GM10847 (cell line): ENCODE results near the gene ALG13.

ENCODE experiments used
- POLR2A ChIP-seq: IDR thresholded peaks from 2 replicates; pipeline ENCODE4 v1.6.1; 2011; ENCODE audit not compliant: insufficient read length; ENCODE audit errors: extremely low read depth

Gene ALG13

DNA sequence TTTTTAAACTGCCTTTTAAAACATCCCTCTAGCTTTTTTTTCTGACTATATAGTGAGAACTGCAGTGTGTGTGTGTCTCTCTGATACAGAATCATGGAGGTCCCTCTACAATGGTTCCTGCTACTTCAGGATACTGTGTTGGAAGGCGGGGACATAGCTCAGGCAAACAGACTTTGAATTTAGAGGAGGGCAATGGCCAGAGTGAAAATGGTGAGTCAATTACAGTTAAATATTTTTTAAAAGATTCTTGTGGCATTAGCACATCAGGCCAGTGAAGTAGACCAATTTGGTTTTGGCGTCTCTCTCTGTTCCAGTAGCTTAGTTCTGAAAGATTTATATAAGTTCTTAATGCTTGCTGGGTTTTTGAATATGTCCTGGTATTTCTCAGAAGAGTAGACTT lies 47.1 kb downstream of the ALG13 start:
- TF ChIP-seq POLR2A: no peak

- TF ChIP-seq POLR2A: no peak
These were observed 50.4 kb downstream of the ALG13 start for GRCh38 chrX:111731351-111731750.

DNA sequence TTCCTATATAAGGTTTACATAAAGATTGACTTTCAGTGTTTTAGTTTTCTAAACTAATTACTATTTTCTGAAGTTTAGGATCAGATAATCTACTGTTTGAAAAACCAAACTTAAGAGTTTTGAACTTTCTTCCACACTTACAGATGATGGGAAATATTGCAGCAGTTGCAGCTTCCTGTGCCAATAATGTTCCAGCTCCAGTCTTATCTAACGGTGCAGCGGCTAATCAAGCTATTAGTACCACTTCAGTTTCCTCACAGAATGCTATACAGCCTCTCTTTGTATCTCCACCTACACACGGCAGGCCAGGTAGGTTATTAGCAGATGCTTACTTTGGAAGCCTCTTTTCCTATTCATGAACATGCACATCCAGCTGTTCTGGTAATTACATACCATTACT lies 55.6 kb downstream of the ALG13 start:
- TF ChIP-seq POLR2A: no peak

DNA sequence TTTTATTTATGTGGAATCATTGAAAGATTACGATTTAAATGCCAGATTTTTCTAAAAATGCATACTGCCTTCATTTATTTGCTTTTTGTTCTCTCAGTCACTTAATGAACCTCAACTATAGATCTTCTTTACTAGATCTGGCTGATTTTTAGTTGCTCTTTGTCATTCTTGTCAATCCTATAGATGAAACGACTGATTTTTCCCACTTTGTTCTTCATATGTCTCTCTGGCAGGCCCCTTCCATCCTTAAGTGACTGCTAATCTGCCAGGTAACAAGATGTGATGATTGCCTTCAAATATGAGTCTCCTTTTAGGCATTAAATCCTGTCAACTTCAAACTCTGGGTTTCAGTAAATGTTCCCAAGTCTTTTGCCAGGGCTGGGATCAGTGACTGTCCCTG lies 61.0 kb downstream of the ALG13 start:
- no peak for TF ChIP-seq POLR2A

DNA sequence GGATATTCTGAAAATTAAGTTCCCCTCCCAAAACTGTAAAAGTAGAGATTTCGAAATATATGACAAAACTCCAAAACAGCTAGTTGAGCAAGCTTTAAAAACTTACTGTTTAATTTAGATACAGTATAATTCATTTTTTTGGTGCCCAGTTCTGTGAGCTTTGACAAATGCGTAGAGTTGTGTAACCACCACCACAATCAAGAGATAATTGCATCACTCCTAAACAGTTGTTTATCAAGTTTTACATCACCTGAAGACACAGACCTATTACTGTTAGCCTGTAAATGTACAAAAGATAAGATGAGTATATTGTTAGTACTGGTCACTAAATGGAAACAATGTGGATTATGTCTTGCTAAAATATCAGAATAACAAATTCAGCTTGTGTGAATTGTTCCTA lies 62.3 kb downstream of the ALG13 start:
- TF ChIP-seq POLR2A: no peak

DNA sequence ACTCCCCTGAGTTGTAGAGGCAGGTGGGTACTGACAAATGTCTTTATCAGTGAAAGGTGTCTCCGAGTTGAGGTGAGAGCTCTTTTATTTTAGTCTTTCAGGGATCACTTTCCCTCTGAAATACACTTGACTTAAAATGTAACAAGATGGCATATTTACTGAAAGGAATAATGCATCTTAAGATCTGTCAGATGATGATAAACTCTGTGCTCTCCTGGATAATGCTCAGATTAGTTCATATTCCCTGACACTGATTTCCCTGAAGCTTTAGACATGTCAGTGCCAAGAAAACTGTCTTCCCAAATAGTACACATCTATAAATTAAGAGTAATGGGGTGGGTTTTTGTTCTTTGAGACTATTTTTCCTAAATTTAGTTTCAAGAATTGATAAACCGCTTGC lies 75.5 kb downstream of the ALG13 start:
- no peak for TF ChIP-seq POLR2A

DNA sequence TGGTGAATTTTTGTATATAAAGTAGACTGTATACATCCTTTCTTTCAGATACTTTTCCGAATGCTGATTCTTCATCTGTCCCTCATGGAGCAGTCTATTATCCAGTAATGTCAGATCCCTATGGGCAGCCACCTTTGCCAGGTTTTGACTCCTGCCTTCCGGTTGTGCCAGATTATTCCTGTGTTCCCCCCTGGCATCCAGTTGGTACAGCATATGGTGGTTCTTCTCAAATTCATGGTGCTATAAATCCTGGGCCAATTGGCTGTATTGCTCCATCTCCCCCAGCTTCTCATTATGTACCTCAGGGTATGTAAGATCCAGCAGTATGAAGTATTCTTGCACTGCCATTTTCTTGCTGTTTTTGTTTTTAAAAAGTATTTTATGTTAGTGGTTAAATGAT lies 78.7 kb downstream of the ALG13 start:
- no peak for TF ChIP-seq POLR2A

DNA sequence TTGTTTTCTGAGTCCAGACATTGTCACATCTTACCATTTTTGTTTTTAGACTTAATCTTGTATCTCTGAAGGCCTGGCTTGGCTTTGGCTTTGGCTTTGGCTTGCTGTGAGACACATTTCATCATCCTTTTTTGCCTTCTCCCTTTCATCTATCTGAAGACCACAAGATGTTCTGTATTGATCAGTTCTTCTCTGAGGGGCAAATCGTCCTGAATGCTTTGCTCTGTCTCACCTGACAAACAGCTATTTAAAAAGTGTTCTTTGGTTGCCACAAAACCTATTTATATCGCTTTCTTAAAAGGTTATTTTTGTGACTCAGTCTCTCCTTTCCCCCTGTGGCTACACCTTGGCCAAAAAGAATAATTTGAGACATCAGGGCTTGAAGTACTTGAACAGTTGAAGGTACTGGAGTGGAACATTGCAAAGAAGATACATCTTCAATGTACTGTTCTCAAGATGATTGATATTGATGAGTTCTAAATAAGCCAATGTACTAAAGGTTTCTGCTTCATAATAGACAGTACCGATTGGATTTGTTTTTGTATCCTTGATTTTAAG lies 80.7 kb downstream of the ALG13 start:
- TF ChIP-seq POLR2A: no peak

- no peak for TF ChIP-seq POLR2A
These were observed 97.6 kb downstream of the ALG13 start for GRCh38 chrX:111778591-111778990.

DNA sequence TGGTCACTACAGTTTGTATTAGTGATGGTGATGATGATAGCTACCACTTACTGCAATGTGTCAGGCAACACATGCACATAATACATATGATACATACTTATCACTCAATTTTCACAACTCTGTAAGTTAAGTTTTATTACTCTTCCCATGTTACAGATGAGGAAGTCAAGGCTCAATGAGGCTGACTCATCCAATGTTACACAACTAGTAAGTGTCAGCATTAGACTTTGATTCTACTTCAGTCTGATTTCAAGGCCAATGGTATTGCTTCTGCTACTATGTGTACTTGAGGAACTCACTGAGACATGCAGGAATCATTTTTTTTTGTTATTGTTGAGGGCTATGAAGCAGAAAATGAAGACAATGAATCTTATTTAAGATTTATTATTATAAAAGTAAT lies 98.6 kb downstream of the ALG13 start:
- no peak for TF ChIP-seq POLR2A

GRCh38 chrX:111784667-111785066 lies 103.7 kb downstream of the ALG13 start:
- no peak for TF ChIP-seq POLR2A
